Right lung (tissue), 5 donors: ENCODE data around the gene CAMK2N1. TPM values are rescaled to one million over a fixed set of nuclear protein-coding genes. Genes with fewer than 3 reads are reported as not detected.
"Not testable (repeated sequence)": the region's sequence is repeated elsewhere in the genome, so short reads cannot be mapped to it uniquely, and the experiment has no call there.

Source experiments
- DNase-seq, 2 donors: peaks; one replicate each; pipeline ENCODE4 v3.0.0-alpha.2; 2013
- polyA plus RNA-seq, 5 donors: library from polyadenylated mRNA; unstranded; fragments of 120-200 nt; gene quantifications; one replicate each; pipeline versions ENCODE4 v1.2.1 to v1.2.3, GENCODE V29; 2013; ENCODE audit warnings: inconsistent platforms in 1 of 5, low replicate concordance in 1 of 5; ENCODE audit not compliant: insufficient read length in 5 of 5, insufficient read depth in 1 of 5

The CAMK2N1 gene
- polyA plus RNA-seq, 5 donors = 52.4 to 80.9 (median 70.7) TPM

GRCh38 chr1:20499105-20499504, 13.1 kb upstream of the CAMK2N1 start:
- no peak for DNase-seq

- DNase-seq = no peak
Observed at GRCh38 chr1:20498116-20498515, 12.1 kb upstream of the CAMK2N1 start.

GRCh38 chr1:20497506-20497905, 11.5 kb upstream of the CAMK2N1 start:
- DNase-seq = no peak

- DNase-seq = not testable (repeated sequence)
Observed at GRCh38 chr1:20496725-20497383, 10.8 kb upstream of the CAMK2N1 start.

GRCh38 chr1:20496241-20496661, 10.2 kb upstream of the CAMK2N1 start:
- DNase-seq = no peak

GRCh38 chr1:20495661-20496060, 9.7 kb upstream of the CAMK2N1 start:
- no peak for DNase-seq

GRCh38 chr1:20494609-20495311, 8.8 kb upstream of the CAMK2N1 start:
- DNase-seq = no peak

GRCh38 chr1:20493839-20494608, 8.0 kb upstream of the CAMK2N1 start:
- peak; percentile 73 to 83 for DNase-seq

- DNase-seq = no peak
Observed at GRCh38 chr1:20493309-20493708, 7.3 kb upstream of the CAMK2N1 start.

GRCh38 chr1:20492751-20493150, 6.7 kb upstream of the CAMK2N1 start:
- no peak for DNase-seq

GRCh38 chr1:20491866-20492265, 5.9 kb upstream of the CAMK2N1 start:
- DNase-seq = no peak

- no peak for DNase-seq
Observed at GRCh38 chr1:20491178-20491577, 5.2 kb upstream of the CAMK2N1 start.

- no peak for DNase-seq
Observed at GRCh38 chr1:20487236-20487590, 1.2 kb upstream of the CAMK2N1 start.

- DNase-seq = peak; percentile 75 to 80
Observed at GRCh38 chr1:20486457-20487235, 636 bp upstream of the CAMK2N1 start.

GRCh38 chr1:20484519-20485462, 1.2 kb downstream of the CAMK2N1 start:
- DNase-seq = no peak

- no peak for DNase-seq
Observed at GRCh38 chr1:20483833-20484518, 2.0 kb downstream of the CAMK2N1 start.

- no peak for DNase-seq
Observed at GRCh38 chr1:20483098-20483832, 2.7 kb downstream of the CAMK2N1 start.

GRCh38 chr1:20481643-20482498, 4.1 kb downstream of the CAMK2N1 start:
- DNase-seq = no peak
